Caco-2 (cell line): ENCODE data around the gene AK9. TPM values are rescaled to one million over a fixed set of nuclear protein-coding genes. Genes with fewer than 3 reads are reported as not detected.

Source experiments
- BruUV-seq: library from RNA; stranded (reverse); fragments of 400-500 nt; replicated peaks from 2 replicates; lab custom pipeline; 2021; lab: Mats Ljungman, UMichigan
- CTCF ChIA-PET: fragments of 300-600 bp; sonication (Branson Sonifier 250); formaldehyde crosslinking; loops from one replicate; lab custom pipeline; 2022; ENCODE audit warnings: antibody characterized with exemption; lab: Charles Lee
- POLR2A ChIA-PET: fragments of 300-600 bp; sonication (Branson Sonifier 250); formaldehyde crosslinking; loops from one replicate; lab custom pipeline; 2022; ENCODE audit warnings: antibody characterized with exemption; lab: Charles Lee
- DNase-seq, 2 experiments: peaks; one replicate each; pipeline versions ENCODE4 v3.0.0 to v3.0.0-alpha.2; 2020 to 2022
- H3K27me3 ChIP-seq: replicated peaks from 2 replicates; pipeline ENCODE4 v1.6.0; 2011; ENCODE audit warnings: low read length; ENCODE audit not compliant: control insufficient read depth, insufficient read depth
- H3K36me3 ChIP-seq: 2 replicates; pipeline ENCODE4 v1.5.1; 2011; ENCODE audit warnings: low read length; ENCODE audit not compliant: control insufficient read depth, insufficient read depth
- H3K4me1 ChIP-seq: fragments of 250-450 bp; sonication (Bioruptor Pico); 2 replicates; pipeline ENCODE4 v1.5.1; 2020; ENCODE audit warnings: mild to moderate bottlenecking
- H3K4me3 ChIP-seq: 2 replicates; pipeline ENCODE4 v1.5.1; 2011; ENCODE audit warnings: low read depth, mild to moderate bottlenecking, control low read depth, low read length
- H3K9me3 ChIP-seq: fragments of 250-450 bp; sonication (Bioruptor Pico); 2 replicates; pipeline ENCODE4 v1.5.1; 2020; ENCODE audit warnings: mild to moderate bottlenecking, moderate library complexity
- H3K27ac Mint-ChIP-seq: one replicate; pipeline ENCODE4 v1.8.0; 2022; ENCODE audit warnings: mixed read lengths; ENCODE audit not compliant: unreplicated experiment
- H3K27me3 Mint-ChIP-seq: one replicate; pipeline ENCODE4 v1.8.0; 2022; ENCODE audit warnings: mixed read lengths; ENCODE audit not compliant: insufficient read depth, unreplicated experiment
- H3K36me3 Mint-ChIP-seq: one replicate; pipeline ENCODE4 v1.8.0; 2022; ENCODE audit warnings: mild to moderate bottlenecking, mixed read lengths; ENCODE audit not compliant: insufficient read depth, unreplicated experiment
- H3K4me1 Mint-ChIP-seq: one replicate; pipeline ENCODE4 v1.8.0; 2022; ENCODE audit warnings: low read depth, mixed read lengths; ENCODE audit not compliant: unreplicated experiment
- H3K4me3 Mint-ChIP-seq: one replicate; pipeline ENCODE4 v1.8.0; 2022; ENCODE audit warnings: mild to moderate bottlenecking, moderate library complexity, mixed read lengths; ENCODE audit not compliant: unreplicated experiment
- H3K9me3 Mint-ChIP-seq: one replicate; pipeline ENCODE4 v1.8.0; 2022; ENCODE audit warnings: mixed read lengths; ENCODE audit not compliant: unreplicated experiment
- CTCF ChIP-seq, 2 experiments: fragments of 200-600 bp in 1 of 2; IDR thresholded peaks; 1 replicate in 1 of 2; 2 replicates in 1 of 2; pipeline versions ENCODE4 v1.5.1 to v1.8.0; 2011 to 2022; ENCODE audit warnings: antibody characterized with exemption in 1 of 2, control low read depth in 1 of 2, inconsistent platforms in 1 of 2, low read depth in 1 of 2, low read length in 1 of 2, mild to moderate bottlenecking in 1 of 2, moderate library complexity in 1 of 2; ENCODE audit not compliant: insufficient read depth in 1 of 2, severe bottlenecking in 1 of 2, unreplicated experiment in 1 of 2
- intact Hi-C: fragments of 100-400 bp; cut with micrococcal nuclease; formaldehyde crosslinking; loops from one replicate; pipeline ENCODE4 v1.10.0; 2022; ENCODE audit not compliant: unreplicated experiment
- total RNA-seq: library from RNA; stranded (reverse); gene quantifications from 2 replicates; pipeline ENCODE4 v1.2.3, GENCODE V29; 2022

The AK9 gene
- total RNA-seq, 1 experiment from 2014 or later: 3.4 TPM

- peak overlapping the region; percentile 63 for H3K4me3 Mint-ChIP-seq
- intact Hi-C loops: loop anchor here (5.0 kb wide), 1 partner anchor 36 kb away; no protein-coding TSS in a partner anchor
- no peak for DNase-seq
These were observed 207.3 kb downstream of the AK9 start for GRCh38 chr6:109483735-109484057.

GRCh38 chr6:109482905-109483734 lies 207.9 kb downstream of the AK9 start, which contains the start of gene ZBTB24:
Gene ZBTB24 (minus strand): TSS chr6:109483219. CDS start chr6:109482026, 1,193 bp downstream.
- H3K4me1 Mint-ChIP-seq: peaks cover 27% of the 10 kb centered on the region
- H3K27me3 ChIP-seq: no peaks in the 10 kb centered on the region
- H3K4me3 Mint-ChIP-seq: peak within 1 kb of the TSS; percentile 95
- intact Hi-C loops: loop anchor here (5.0 kb wide), 1 partner anchor 36 kb away; no protein-coding TSS in a partner anchor
- no TSS peak for BruUV-seq
- no peaks in the 10 kb centered on the region for H3K9me3 ChIP-seq
- ChIA-PET CTCF (no interaction called here), POLR2A (interaction anchor here (0.7 to 1.1 kb wide), 2 partner anchors 42 to 113 kb away, joined by 7 to 16 read pairs; partner anchors contain the start of genes PPIL6 and SMPD2)
- no peaks in the 10 kb centered on the region for H3K36me3 ChIP-seq
- TF ChIP-seq CTCF (IDR thresholded peaks at IDR 0.05; ENCODE audit: insufficient read depth in 1 of 2, low read depth in 1 of 2, low read length in 1 of 2, severe bottlenecking in 1 of 2, unreplicated experiment in 1 of 2): no peak
- H3K9me3 Mint-ChIP-seq: no peaks in the 10 kb centered on the region
- peaks cover 20% of the 10 kb centered on the region for H3K36me3 Mint-ChIP-seq
- peak within 1 kb of the TSS; percentile 72 for H3K27ac Mint-ChIP-seq
- peaks cover 13% of the 10 kb centered on the region for H3K4me1 ChIP-seq
- peak within 1 kb of the TSS; percentile 91 for H3K4me3 ChIP-seq
- DNase-seq: peak; percentile 93 to 95
- no peaks in the 10 kb centered on the region for H3K27me3 Mint-ChIP-seq

More at GRCh38 chr6:109483735-109484057, 207.3 kb downstream of the AK9 start:
- Mint-ChIP-seq H3K27ac (no peak overlapping the region), H3K4me1 (peaks cover 23% of the 10 kb centered on the region), H3K27me3 (no peaks in the 10 kb centered on the region), H3K9me3 (no peaks in the 10 kb centered on the region), H3K36me3 (peaks cover 16% of the 10 kb centered on the region)
- H3K36me3 ChIP-seq: no peaks in the 10 kb centered on the region
- ChIA-PET POLR2A (no interaction called here), CTCF (no interaction called here)
- H3K4me3 ChIP-seq: peak overlapping the region; percentile 44
- TF ChIP-seq CTCF (IDR thresholded peaks at IDR 0.05; ENCODE audit: insufficient read depth in 1 of 2, low read depth in 1 of 2, low read length in 1 of 2, severe bottlenecking in 1 of 2, unreplicated experiment in 1 of 2): no peak
- no peaks in the 10 kb centered on the region for H3K27me3 ChIP-seq
- H3K4me1 ChIP-seq: peaks cover 13% of the 10 kb centered on the region
- no TSS peak for BruUV-seq
- H3K9me3 ChIP-seq: no peaks in the 10 kb centered on the region

GRCh38 chr6:109480993-109481480 lies 210.0 kb downstream of the AK9 start:
- H3K27ac Mint-ChIP-seq: no peak overlapping the region
- Histone ChIP-seq H3K4me3 (no peak overlapping the region), H3K27me3 (no peaks in the 10 kb centered on the region), H3K36me3 (no peaks in the 10 kb centered on the region), H3K9me3 (no peaks in the 10 kb centered on the region), H3K4me1 (peaks cover 22% of the 10 kb centered on the region)
- H3K4me1 Mint-ChIP-seq: peaks cover 31% of the 10 kb centered on the region
- H3K36me3 Mint-ChIP-seq: peaks cover 23% of the 10 kb centered on the region
- no peaks in the 10 kb centered on the region for H3K9me3 Mint-ChIP-seq
- no peak for TF ChIP-seq CTCF (IDR thresholded peaks at IDR 0.05; ENCODE audit: insufficient read depth in 1 of 2, low read depth in 1 of 2, low read length in 1 of 2, severe bottlenecking in 1 of 2, unreplicated experiment in 1 of 2)
- ChIA-PET POLR2A (no interaction called here), CTCF (no interaction called here)
- no peaks in the 10 kb centered on the region for H3K27me3 Mint-ChIP-seq
- no peak for DNase-seq
- peak overlapping the region; percentile 95 for H3K4me3 Mint-ChIP-seq
- TSS peak; percentile 57 for BruUV-seq
- intact Hi-C loops: loop anchor here (5.0 kb wide), 1 partner anchor 34 kb away; no protein-coding TSS in a partner anchor
